HL-60 (cell line): Measurements from ENCODE around the gene ALDH7A1.

Experiments
- CTCF ChIP-seq: IDR thresholded peaks from one replicate; pipeline ENCODE4 v1.5.1; 2011; ENCODE audit warnings: low read length, control low read depth, inconsistent platforms; ENCODE audit not compliant: insufficient read depth
- GABPA ChIP-seq: IDR thresholded peaks from 2 replicates; pipeline ENCODE4 v1.6.1; 2012; ENCODE audit warnings: low read depth
- POLR2AphosphoS5 ChIP-seq: IDR thresholded peaks from 2 replicates; pipeline ENCODE4 v1.6.1; 2012; ENCODE audit warnings: low read depth
- REST ChIP-seq: IDR thresholded peaks from 2 replicates; pipeline ENCODE4 v1.6.1; 2012; ENCODE audit warnings: low read depth; ENCODE audit not compliant: insufficient replicate concordance
- SPI1 ChIP-seq: IDR thresholded peaks from 2 replicates; pipeline ENCODE4 v1.6.1; 2012; ENCODE audit warnings: low read depth, mild to moderate bottlenecking, borderline replicate concordance

GRCh38 chr5:126641387-126641786 is 46.4 kb upstream of the ALDH7A1 start:
- TF ChIP-seq CTCF, result no peak
- no peak for TF ChIP-seq POLR2AphosphoS5
- no peak for TF ChIP-seq SPI1
- TF ChIP-seq GABPA, result no peak
- no peak for TF ChIP-seq REST
